GM18868 (cell line): ENCODE measurements around the gene RDM1.
A peak's percentile ranks its signal among the peaks of the same experiment; 100 is the strongest.
"Not testable (repeated sequence)": the region's sequence is repeated elsewhere in the genome, so short reads cannot be mapped to it uniquely, and the experiment has no call there.

Experiments used
- ATAC-seq: cut with Tn5 transposase; IDR thresholded peaks from one replicate; pipeline ENCODE4 v1.9.1; 2021; ENCODE audit warnings: mild to moderate bottlenecking, moderate library complexity; ENCODE audit not compliant: unreplicated experiment

The RDM1 gene, protein sequence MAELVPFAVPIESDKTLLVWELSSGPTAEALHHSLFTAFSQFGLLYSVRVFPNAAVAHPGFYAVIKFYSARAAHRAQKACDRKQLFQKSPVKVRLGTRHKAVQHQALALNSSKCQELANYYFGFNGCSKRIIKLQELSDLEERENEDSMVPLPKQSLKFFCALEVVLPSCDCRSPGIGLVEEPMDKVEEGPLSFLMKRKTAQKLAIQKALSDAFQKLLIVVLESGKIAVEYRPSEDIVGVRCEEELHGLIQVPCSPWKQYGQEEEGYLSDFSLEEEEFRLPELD

DNA sequence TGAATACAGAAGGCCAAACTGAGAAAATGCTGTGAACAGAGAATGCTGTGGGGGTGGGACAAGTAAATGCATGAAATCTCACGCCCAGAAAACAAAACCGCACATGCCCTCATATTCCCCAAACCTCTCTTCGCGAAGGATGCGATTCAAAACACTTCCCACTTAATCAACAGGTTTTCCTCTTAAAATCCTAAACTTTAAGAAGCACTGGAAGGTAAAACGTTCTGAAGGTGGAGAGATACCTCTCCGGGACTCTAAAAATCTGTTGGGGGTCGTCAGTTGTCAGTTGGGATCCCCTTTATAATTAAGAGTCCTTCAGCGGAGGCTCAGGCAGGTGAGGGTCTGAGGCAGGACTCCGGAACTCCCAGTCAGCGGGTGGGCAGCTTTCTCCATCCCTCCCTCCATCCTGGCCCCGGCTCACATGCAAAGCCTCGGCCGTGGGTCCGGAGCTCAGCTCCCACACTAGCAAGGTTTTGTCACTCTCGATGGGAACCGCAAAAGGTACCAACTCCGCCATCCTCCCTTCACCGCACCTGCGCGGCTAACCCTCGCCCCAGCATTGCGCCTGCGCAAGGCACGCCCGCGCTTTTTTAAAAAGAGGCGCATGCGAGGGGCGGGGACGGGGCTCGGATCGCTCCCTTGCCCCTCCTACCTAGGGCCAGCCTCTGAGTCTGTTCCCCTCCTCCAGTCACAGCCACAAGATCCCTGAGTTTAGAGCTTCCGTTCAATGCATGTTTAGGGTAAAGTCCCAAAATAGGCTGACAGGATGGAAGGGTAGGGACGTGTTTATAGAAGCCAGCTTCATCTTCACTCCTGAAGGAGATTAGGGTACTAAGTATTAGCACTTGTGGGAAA lies at the start of gene RDM1:
Gene RDM1 (minus strand): TSS at position 563 of the 855 bp plus-strand sequence. CDS start 46 bp downstream, at position 517.
- peak; percentile 65 for ATAC-seq

DNA sequence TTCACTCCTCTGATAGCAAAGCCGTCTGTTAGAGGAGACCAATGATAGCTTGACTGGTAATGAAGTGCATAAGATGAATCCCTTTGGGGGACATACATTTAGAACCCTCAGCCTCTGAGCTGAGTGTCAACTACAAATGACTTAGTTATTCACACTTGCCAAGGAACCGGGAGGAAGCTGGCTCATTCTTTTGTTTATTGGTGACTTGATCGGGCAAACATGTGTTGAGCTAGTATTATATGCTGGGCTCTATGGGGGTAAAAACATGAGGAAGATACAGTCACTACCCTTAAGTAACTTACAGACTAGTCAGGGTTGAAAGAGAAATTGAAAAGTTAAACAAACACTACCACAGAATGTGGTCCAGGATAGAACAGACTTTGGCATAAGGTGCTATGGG lies 47.8 kb upstream of the RDM1 start:
- no peak for ATAC-seq

DNA sequence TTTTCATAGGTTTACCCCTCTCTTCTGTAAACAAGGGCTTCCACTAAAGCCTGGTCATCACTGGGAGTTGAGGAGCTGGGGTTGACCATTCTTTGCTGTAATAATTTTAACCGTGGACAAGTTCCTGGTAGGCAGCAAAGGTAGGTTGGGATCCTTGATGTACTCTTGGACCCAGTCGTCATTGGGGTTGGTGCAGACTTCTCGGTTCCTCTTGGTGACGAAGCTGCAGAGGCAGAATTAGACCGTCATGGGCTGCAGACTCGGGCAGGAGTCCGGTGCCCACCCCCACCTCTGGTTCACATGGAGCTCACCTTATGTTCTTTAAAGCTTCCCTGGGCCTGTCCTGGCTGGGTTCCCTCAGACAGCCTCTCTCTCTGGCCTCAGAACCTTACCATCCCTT lies 46.9 kb upstream of the RDM1 start:
- ATAC-seq, result no peak

DNA sequence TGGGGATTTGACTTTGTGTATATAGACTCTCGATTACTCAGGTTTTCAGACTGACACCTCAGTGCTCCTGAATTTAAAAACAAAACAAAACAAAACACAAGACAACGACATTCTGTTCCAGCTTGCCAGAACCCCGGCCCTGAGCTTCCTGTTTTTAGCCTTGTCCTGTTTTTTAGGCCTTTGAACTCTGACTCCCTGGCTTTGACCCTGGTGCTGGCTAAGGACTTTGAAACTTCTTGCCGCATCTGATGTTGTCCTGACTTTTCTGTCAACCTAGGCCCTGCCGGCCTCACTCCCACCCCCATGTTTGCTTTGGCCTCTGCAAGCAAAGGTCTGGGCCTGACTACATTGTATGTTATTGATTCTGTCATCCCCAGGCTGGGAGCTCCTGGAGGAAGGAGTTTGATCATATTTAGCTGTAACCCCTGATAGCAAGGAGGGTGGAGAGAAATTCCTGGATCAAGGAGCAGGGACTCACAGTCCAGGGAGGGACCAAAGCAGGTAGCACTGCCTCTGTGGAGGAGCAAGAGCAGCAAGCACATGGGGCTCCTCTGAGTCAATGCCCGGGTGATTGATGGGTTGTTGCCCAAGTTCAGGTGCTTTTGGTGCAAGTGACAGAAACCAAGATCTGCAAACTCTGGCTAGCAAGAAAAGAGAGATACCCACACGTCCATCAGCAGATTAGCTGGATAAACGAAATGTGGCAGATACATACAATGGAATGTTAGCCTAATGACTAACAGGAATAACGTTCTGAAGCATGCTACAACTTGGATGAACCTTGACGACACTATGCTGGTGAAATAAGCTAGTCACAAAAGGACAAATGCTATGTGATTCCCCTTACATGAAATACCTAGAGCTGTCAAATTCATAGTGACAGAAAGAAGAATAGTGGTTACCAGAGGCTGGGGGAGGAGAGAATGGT lies 43.0 kb upstream of the RDM1 start:
- no peak for ATAC-seq

DNA sequence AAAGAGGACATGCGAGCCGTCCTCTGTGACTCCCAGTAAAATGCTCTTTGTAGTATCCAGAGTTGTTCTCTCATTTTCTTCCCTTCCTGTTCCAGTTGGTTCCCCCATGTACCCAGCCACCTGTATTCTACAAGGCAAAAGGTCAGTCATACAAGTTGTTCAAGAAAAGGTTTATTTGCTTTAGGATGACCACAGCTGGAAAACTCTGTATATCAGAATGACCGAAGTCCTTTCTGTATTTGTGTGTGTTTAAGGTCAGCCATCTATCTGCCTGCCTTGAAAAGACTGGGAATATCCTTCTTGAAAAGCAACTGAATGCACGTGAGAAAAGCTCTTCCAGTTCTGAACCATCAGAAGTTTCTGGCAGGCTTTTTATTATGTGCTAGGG lies 42.4 kb upstream of the RDM1 start:
- ATAC-seq, result no peak

DNA sequence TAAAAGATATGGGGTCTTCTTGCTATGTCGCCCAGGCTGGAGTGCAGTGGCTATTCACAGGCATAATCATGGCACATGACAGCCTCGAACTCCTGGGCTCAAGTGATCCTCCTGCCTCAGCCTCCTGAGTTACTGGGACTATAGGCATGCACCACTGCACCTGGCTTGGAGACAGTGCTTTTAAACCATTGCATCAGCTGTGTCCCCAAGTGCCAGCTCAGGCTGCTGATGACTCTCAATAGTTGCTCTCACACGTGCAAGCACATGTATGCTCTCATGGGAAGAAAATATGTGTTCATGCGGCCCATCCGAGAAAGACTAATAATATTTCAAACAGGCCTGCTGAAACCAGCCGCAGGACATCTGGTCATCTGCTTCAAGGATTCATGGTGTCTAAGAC lies 42.0 kb upstream of the RDM1 start:
- no peak for ATAC-seq

DNA sequence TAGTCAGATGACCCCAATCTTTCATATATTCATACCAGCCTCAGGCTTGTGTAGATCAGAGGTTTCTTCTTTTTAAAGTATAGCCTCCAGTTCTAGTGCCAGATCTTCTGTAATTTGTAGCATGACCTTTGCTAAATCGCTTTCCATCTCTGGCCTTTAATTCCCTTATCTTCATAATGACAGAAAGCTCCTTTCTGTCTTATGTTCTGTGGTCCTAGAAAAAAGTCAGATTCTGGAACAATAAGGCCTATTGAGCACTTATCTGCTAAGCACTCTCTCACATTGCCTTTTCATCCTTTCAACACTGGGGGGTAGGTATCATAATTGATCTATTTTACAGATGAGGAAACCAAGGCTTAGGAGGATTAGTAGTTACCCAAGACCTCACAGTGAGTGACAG lies 41.5 kb upstream of the RDM1 start:
- no peak for ATAC-seq

DNA sequence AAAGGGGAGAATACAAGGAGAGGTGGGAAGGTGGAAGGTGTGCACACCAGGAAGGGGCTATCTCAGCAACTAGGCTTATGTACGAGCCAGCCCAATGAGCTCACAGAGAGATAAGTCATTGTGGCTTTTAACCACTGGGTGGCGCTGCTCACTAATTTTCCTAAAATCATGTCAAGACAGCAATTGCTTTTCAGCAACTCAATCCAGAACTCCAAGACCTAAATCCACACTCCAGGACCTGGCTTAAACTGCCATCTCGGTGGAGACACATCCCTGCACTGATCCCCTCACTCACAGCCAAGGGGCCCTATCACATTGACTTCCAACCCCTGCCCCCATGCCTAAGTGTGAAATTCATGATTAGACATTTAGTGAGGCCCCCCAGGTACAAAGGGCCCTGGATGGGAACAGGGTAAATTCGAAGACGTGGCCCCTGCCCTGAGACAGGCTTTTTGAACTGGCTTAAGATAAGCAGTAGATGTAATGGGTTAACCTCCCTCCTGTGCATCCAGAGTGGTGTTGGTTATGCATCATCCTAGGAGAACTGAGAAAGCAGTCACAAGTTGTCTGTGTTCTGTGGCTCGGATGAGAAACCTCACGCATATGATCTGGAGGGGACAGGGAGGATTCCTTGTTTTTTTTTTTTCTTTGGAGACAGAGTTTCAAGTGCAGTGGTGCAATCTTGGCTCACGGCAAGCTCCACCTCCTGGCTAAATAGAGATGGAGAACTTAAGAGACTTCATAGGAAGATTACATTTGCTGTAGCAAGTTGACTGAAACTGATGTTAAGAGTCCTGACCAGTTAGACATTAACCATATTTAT lies 39.2 kb upstream of the RDM1 start:
- ATAC-seq, result no peak

DNA sequence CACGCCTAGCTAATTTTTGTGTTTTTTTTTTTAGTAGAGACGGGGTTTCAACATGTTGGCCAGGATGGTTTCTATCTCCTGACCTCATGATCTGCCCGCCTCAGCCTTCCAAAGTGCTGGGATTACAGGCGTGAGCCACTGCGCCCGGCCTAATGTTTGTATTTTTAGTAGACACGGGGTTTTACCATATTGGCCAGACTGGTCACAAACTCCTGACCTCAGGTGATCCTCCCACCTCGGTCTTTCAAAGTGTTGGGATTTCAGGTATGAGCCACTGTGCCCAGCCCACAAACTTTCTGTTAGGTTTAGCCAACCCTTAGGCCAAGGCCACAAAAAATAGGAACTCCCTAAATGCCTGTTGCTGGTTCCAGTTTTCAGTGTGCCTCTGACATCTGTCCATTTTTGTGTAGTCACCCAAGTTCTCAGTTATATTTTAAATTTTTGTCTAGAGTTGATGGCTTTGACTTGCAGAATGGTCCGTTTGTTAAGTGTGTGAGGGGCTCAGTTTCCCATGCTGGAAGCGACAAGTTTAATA lies 38.0 kb upstream of the RDM1 start:
- no peak for ATAC-seq

DNA sequence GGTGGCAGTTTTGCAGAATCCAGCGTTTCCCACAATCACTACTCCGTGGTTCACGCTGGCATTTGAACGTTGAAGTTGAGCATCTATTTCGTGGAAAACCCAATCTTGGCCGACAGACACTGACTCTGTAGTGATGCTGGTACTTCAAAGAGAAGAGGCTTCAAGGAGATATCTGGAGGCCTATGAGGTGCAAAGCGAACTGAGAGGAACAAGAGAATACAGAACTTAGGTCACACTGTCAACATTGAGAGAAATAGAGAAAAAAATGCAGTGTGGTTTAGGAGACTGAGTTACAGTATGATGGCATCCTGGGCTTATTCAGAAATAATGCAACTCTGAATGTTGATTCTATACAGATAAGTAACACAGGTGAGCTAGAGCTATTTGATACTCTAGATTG lies 34.7 kb upstream of the RDM1 start:
- no peak for ATAC-seq

DNA sequence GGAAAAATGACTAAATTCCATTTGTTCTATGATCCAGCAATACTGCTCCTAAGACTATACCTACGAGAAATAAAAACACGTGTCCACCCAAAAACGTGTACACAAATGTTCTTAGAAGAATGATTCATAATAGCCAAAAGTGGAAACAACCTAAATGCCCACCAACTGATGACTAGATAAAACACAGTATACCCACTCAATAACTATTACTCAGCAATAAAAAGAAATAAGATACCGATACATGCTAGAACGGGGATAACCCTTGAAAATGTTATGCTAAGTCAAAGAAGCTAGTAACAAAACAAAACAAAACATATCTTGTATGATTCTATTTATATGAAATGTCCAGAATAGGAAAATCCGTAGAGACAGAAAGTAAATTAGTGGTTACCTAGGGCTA lies 33.1 kb upstream of the RDM1 start:
- no peak for ATAC-seq

DNA sequence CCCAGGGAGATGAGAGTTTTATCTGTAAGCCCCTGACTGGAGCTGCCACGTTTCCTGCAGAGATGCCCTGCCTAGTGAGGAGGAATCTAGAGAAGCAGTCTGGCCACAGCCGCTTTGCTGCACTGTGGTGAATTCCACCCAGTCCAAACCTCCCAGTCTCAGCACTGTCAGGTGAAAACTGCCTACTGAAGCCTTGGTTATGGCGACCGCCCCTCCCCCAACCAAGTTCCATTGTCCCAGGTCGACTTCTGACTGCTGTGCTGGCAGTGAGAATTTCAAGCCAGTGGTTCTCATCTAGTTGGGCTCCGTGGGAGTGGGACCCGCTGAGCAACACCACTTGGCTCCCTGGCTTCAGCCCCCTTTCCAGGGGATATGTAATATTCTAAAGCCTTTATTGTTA lies 23.1 kb upstream of the RDM1 start:
- no peak for ATAC-seq

DNA sequence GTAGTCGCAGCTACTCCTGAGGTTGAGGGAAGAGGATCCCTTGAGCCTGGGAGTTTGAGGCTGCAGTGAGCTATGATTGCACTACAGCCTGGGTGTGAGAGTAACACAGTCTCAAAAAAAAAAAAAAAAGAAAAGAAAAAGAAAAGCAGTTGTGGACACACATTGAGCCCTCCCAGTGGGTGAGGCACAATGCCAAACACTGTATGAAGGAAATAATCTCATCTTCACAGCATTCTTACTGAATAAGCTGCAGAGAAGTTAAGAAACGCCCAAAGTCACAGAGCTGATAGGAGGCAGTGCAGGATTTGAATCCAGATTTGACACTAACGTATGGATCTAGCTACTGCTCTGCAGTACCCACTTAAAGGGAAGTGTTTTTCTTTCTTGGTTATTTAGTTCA lies 18.8 kb upstream of the RDM1 start:
- ATAC-seq, result no peak

DNA sequence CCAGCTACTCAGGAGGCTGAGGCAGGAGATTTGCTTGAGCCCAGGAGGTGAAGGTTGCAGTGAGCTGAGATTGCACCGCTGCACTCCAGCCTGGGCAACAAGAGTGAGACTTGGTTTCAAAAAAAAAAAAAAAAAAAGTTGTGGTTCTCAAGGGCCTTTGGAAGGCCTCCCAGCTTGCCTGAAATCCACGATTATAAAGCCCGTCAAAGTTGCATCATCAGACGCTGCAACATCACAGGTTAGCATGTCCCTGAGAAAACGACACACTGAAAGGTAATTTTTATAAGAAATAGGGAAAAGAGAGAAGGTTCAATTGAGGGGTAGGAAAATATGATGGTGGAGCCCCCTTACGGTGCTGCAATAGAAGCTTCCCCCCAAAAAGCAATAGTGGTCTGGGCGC lies 17.5 kb upstream of the RDM1 start:
- no peak for ATAC-seq

DNA sequence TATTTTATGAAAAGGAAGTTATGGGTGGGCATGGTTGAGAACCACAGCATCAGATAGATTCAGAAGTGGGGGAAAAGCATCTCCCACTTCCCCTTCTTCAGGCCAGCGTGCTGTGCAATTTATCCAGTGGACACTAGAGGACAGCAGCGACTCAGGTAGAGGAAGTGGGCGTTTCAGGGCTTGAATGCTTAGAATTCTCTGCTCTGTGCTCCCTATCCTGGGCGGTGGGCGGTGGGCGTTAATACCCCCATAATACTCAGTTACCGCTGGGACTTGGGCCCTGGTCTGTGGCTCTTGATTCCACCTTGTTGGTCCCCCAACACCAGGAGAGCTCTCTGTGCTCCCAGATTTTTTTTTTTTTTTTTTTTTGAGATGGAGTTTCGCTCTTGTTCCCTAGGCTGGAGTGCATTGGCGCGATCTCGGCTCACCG lies 16.6 kb upstream of the RDM1 start:
- no peak for ATAC-seq

DNA sequence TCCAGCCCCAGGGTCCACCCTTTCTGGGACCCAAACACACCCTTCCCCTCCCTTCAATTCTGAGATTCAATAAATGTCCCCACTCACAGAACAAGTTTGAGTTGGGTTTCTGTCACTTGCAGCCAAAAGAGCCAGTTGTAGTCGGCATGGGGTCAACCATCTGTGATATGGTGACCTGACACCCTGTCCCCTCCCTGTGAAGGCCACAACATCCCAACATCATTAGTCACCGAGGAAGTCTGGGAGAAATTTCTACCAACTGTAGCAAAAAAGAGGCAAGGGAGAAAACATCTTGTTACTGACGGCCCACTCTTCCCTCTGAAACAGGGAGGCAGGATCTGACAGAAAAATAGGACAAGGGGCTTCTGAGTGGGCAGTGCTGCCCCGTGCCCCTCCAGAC lies 13.6 kb upstream of the RDM1 start:
- no peak for ATAC-seq

DNA sequence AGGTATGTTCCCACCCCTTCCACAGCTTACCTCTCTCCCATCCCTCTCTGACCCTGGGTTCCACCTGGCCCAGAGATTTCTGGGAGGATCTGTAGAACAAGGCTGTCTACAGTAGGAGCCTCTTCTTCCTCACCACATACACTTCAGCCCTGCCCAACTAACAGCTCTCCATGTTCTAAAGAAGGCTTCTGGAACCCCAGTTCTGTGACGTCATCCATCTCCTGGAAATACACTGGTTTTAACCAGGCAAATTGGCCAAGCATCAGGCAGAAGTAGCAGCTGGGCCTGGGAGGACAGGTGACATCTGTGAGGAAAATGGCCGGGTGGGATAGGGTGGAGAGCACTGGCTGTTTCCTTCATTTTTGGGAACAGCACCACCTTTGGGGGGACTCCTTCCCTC lies 13.0 kb upstream of the RDM1 start, which contains the start of gene LYZL6:
Gene LYZL6 (minus strand): TSS at position 177 of the 400 bp plus-strand sequence. CDS start 4,357 bp downstream, outside the sequence.
- no peak for ATAC-seq

DNA sequence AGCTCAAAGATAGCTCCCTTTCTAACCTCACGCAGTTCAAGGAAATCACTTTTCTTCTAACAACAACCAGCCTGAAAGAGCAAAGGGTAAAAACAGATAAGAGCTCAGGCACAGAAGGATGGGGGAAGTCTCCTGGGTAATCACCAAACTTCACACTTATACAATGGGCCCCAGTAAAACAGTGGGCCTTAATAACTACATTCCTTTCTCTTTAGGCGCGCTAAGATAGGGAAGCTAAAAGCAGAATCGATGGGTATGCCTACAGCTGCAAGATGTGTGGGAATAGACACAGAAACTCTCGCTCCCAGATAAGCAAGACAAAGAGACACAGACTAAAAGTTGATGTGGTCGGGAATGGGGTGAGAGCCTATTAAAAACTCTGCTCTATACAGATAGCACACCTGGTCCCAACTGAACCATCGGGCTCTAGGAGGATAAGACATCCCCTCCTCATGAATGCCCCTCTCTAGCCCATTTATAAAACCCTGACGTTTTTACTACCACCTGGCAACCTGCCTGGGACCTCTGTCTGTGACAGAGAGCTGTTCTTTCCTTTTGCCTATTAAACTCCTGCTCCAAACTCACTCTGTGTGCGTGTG lies 12.1 kb upstream of the RDM1 start:
- no peak for ATAC-seq

DNA sequence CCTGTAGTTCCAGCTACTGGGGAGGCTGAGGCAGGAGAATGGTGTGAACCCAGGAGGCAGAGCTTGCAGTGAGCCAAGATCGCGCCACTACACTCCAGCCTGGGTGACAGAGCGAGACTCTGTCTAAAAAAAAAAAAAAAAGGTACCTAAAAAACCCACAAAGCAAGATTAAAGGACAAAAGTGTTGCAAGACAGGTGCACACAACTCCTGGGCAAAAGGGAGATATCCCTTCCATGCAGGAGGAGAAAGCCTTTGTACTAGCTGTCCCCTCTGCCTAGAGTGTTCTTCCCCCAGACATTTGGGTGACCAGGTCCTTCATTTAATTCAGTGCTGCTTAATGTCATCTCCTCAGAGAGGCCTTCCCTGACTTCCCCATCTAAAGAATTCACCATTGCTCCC lies 7.9 kb upstream of the RDM1 start:
- ATAC-seq, result not testable (repeated sequence)

DNA sequence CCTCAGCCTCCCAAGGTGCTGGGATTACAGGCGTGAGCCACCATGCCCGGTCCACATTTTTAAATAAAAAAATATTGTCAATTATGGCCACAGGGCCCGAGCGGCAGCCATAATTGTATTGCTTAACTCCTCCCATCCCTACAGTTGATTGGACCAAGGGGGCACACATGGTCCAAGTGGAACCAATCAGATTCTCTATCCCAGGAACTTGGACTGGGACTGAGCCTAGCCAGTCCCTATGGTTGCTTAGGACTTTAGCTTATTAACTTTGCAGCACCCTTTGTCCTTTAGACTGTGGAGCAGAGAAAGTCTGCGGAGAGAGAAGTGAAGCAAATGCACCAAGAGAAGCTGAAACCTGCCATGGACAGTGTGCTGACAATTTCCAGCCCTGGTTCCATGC lies 5.5 kb upstream of the RDM1 start:
- ATAC-seq, result no peak
